Activated CD8-positive, alpha-beta memory T cell treated with anti-CD3 and anti-CD28 coated beads, Interleukin-2, amount 10 ng/mL, durations not matched to agents 7 days and 5 days (primary cell): ENCODE data around the gene TSG101. TPM values are rescaled to one million over a fixed set of nuclear protein-coding genes. Genes with fewer than 3 reads are reported as not detected.

Experiments
- ATAC-seq: fragments of 150-1000 bp; cut with Tn5 transposase; one replicate; pipeline ENCODE4 v1.10.0; 2021; ENCODE audit warnings: moderate library complexity
- CTCF ChIA-PET: fragments of 350-600 bp; sonication (Branson Sonifier 250); formaldehyde crosslinking; loops from one replicate; lab custom pipeline; 2021; ENCODE audit warnings: antibody characterized with exemption; lab: Charles Lee
- DNase-seq: peaks from one replicate; pipeline ENCODE4 v3.0.0-alpha.2; 2020
- H3K27ac Mint-ChIP-seq: one replicate; pipeline ENCODE4 v1.8.0; 2021; ENCODE audit warnings: mild to moderate bottlenecking, mixed read lengths
- H3K27me3 Mint-ChIP-seq: one replicate; pipeline ENCODE4 v1.8.0; 2021; ENCODE audit warnings: mixed read lengths
- H3K36me3 Mint-ChIP-seq: one replicate; pipeline ENCODE4 v1.8.0; 2021; ENCODE audit warnings: mild to moderate bottlenecking, mixed read lengths
- H3K4me1 Mint-ChIP-seq: one replicate; pipeline ENCODE4 v1.8.0; 2021; ENCODE audit warnings: mixed read lengths
- H3K4me3 Mint-ChIP-seq: one replicate; pipeline ENCODE4 v1.8.0; 2021; ENCODE audit warnings: mild to moderate bottlenecking, moderate library complexity, mixed read lengths
- H3K9me3 Mint-ChIP-seq: one replicate; pipeline ENCODE4 v1.8.0; 2022; ENCODE audit warnings: low read depth, mixed read lengths
- total RNA-seq, 2 experiments: library from RNA; stranded (reverse); gene quantifications; one replicate each; pipeline ENCODE4 v1.2.3, GENCODE V29; 2021

TSG101 gene
- total RNA-seq, 2 experiments from 2014 or later: 30.5 to 42.2 TPM

DNA sequence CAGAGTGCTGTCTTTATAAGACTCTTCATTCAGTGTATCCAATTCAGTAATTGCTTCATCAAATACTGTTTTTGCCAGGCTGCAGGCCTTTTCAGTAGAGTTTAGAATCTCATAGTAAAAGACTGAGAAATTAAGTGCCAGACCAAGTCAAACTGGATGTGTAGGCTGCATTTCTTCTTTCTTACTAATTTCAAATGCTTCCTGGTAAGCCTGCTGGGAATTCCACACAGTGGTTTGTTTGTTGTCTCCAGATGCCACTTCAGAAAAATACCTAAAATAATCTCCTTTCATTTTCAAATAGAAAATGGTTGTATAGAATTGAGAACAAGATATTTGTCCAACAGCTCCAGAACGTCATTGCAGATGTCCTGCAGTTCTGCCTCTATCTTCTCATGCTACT lies 36.4 kb downstream of the TSG101 start:
- DNase-seq: no peak
- Mint-ChIP-seq H3K27ac (no peak overlapping the region), H3K4me1 (no peaks in the 10 kb centered on the region), H3K36me3 (peaks cover 26% of the 10 kb centered on the region), H3K4me3 (no peak overlapping the region), H3K9me3 (no peaks in the 10 kb centered on the region), H3K27me3 (no peaks in the 10 kb centered on the region)
- CTCF ChIA-PET: no interaction called here
- ATAC-seq: no peak

DNA sequence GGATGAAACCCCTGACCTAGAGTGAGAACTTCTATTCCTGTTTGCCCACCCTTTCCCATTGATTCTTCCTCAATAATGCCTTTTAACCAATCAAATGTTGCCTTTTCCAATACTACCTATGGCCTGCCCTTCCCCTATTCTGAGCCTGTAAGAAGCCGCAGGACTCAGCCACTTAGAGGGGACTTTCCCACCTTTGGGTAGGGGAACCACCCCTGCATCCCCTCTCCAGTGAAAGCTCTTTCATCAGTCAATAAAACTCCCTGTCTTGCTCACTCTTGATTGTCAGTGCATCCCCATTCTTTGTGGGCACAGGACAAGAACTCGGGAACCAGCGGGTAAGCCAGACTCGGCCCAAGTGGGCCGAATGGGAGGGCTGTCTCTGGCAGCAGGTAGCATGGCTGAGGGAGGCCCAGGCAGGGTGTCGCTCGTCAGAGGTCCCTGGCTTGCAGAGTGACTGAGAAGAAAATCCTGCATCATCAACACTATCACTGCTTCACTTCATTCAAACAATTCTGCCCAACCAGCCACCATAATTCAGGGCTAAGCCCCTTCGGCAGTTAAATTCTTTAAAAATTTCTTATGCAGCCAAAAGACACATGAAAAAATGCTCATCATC lies 40.7 kb downstream of the TSG101 start:
- Mint-ChIP-seq H3K27me3 (no peaks in the 10 kb centered on the region), H3K4me3 (no peak overlapping the region), H3K4me1 (no peaks in the 10 kb centered on the region), H3K27ac (no peak overlapping the region), H3K9me3 (no peaks in the 10 kb centered on the region), H3K36me3 (peaks cover 47% of the 10 kb centered on the region)
- ATAC-seq: no peak
- no peak for DNase-seq
- CTCF ChIA-PET: no interaction called here

- peaks cover 53% of the 10 kb centered on the region for H3K36me3 Mint-ChIP-seq
- no peak overlapping the region for H3K27ac Mint-ChIP-seq
- H3K27me3 Mint-ChIP-seq: no peaks in the 10 kb centered on the region
- H3K4me3 Mint-ChIP-seq: no peak overlapping the region
- H3K9me3 Mint-ChIP-seq: no peaks in the 10 kb centered on the region
- CTCF ChIA-PET: interaction anchor here (0.6 to 0.7 kb wide), 3 partner anchors 235 to 373 kb away, joined by 3 to 4 read pairs (median 3); no protein-coding TSS in a partner anchor
- DNase-seq: no peak
- no peak for ATAC-seq
- no peaks in the 10 kb centered on the region for H3K4me1 Mint-ChIP-seq
These were observed 47.7 kb downstream of the TSG101 start for GRCh38 chr11:18479063-18479462.

GRCh38 chr11:18472587-18472986 lies 54.2 kb downstream of the TSG101 start:
- Mint-ChIP-seq H3K4me3 (no peak overlapping the region), H3K27ac (no peak overlapping the region), H3K4me1 (peaks cover 2% of the 10 kb centered on the region), H3K9me3 (no peaks in the 10 kb centered on the region), H3K27me3 (no peaks in the 10 kb centered on the region), H3K36me3 (peaks cover 8% of the 10 kb centered on the region)
- no peak for DNase-seq
- ATAC-seq: no peak
- CTCF ChIA-PET: no interaction called here

- Mint-ChIP-seq H3K4me3 (no peak overlapping the region), H3K36me3 (peaks cover 5% of the 10 kb centered on the region), H3K4me1 (peaks cover 2% of the 10 kb centered on the region), H3K27ac (no peak overlapping the region), H3K27me3 (no peaks in the 10 kb centered on the region), H3K9me3 (no peaks in the 10 kb centered on the region)
- DNase-seq: no peak
- ATAC-seq: peak; percentile 36
- CTCF ChIA-PET: no interaction called here
These were observed 54.7 kb downstream of the TSG101 start for GRCh38 chr11:18471995-18472394.

GRCh38 chr11:18468961-18469360 lies 57.8 kb downstream of the TSG101 start:
- H3K27ac Mint-ChIP-seq: no peak overlapping the region
- no peak for ATAC-seq
- no peaks in the 10 kb centered on the region for H3K27me3 Mint-ChIP-seq
- no peak overlapping the region for H3K4me3 Mint-ChIP-seq
- peaks cover 2% of the 10 kb centered on the region for H3K4me1 Mint-ChIP-seq
- CTCF ChIA-PET: no interaction called here
- no peak for DNase-seq
- no peaks in the 10 kb centered on the region for H3K9me3 Mint-ChIP-seq
- no peaks in the 10 kb centered on the region for H3K36me3 Mint-ChIP-seq

DNA sequence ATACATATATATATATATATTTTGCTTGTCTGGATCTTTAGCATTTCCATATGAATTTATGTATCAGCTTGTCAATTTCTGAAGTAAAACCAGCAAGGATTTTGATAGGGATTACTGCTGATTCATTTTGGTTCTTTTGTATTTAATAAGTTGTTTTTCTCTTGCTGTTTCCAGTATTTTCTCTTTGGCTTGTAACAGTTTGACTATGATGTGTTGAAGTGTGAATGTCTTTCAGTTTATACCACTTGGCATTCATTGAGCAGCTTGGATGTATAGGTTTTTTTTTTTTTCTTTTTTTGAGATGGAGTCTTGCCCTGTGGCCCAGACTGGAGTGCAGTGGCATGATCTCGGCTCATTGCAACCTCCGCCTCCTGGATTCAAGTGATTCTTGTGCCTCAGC lies 58.7 kb downstream of the TSG101 start:
- Mint-ChIP-seq H3K27me3 (no peaks in the 10 kb centered on the region), H3K9me3 (no peaks in the 10 kb centered on the region), H3K36me3 (no peaks in the 10 kb centered on the region), H3K4me1 (peaks cover 2% of the 10 kb centered on the region), H3K4me3 (no peak overlapping the region), H3K27ac (no peak overlapping the region)
- DNase-seq (no peak), ATAC-seq (no peak)
- CTCF ChIA-PET: no interaction called here

- H3K4me3 Mint-ChIP-seq: no peak overlapping the region
- no peaks in the 10 kb centered on the region for H3K9me3 Mint-ChIP-seq
- CTCF ChIA-PET: interaction anchor here (0.8 kb wide), 1 partner anchor 351 kb away, joined by 3 read pairs; no protein-coding TSS in a partner anchor
- no peak overlapping the region for H3K27ac Mint-ChIP-seq
- H3K27me3 Mint-ChIP-seq: no peaks in the 10 kb centered on the region
- DNase-seq (no peak), ATAC-seq (no peak)
- H3K4me1 Mint-ChIP-seq: peaks cover 2% of the 10 kb centered on the region
- no peaks in the 10 kb centered on the region for H3K36me3 Mint-ChIP-seq
These were observed 60.3 kb downstream of the TSG101 start for GRCh38 chr11:18466402-18466801.

DNA sequence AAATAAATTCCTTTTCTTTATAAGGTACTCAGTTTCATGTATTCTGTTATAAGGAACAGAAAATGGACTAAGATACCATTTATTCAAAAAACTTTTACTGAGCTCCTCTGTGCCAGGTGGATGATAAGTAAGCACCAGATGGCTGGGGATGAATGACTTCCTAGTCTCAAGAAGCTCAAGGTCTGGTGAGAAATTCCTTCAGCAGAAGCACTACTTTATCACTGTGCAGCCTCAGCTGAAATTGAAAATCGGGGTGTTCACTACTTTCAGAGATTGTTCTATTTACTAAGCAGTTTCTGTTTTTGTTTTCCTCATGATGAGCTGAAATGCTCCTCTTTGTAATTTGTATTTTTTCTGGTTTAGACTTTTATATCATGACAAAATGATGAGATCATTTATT lies 63.3 kb downstream of the TSG101 start:
- no peaks in the 10 kb centered on the region for H3K9me3 Mint-ChIP-seq
- CTCF ChIA-PET: no interaction called here
- no peak for ATAC-seq
- no peaks in the 10 kb centered on the region for H3K4me1 Mint-ChIP-seq
- no peaks in the 10 kb centered on the region for H3K27me3 Mint-ChIP-seq
- no peak for DNase-seq
- no peak overlapping the region for H3K27ac Mint-ChIP-seq
- no peak overlapping the region for H3K4me3 Mint-ChIP-seq
- no peaks in the 10 kb centered on the region for H3K36me3 Mint-ChIP-seq

DNA sequence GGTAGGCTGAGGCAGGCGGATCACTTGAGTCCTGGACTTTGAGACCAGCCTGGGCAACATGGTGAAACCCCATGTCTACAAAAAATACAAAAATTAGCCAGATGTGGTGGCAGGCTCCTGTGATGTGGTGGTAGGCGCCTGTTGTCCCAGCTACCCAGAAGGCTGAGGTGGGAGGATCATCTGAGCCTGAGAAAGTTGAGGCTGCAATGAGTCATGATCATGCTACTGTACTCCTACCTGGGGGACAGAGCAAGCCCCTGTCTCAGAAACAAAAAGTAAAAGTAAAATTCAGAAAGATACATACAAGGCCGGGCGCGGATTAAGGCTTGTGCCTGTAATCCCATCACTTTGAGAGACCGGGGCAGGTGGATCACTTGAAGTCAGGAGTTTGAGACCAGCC lies 64.8 kb downstream of the TSG101 start:
- Mint-ChIP-seq H3K4me3 (no peak overlapping the region), H3K27me3 (no peaks in the 10 kb centered on the region), H3K4me1 (no peaks in the 10 kb centered on the region), H3K9me3 (no peaks in the 10 kb centered on the region), H3K36me3 (no peaks in the 10 kb centered on the region), H3K27ac (no peak overlapping the region)
- ATAC-seq (no peak), DNase-seq (no peak)
- CTCF ChIA-PET: no interaction called here

GRCh38 chr11:18459634-18460033 lies 67.1 kb downstream of the TSG101 start:
- no peaks in the 10 kb centered on the region for H3K4me1 Mint-ChIP-seq
- ATAC-seq (no peak), DNase-seq (no peak)
- H3K27me3 Mint-ChIP-seq: no peaks in the 10 kb centered on the region
- CTCF ChIA-PET: no interaction called here
- no peak overlapping the region for H3K4me3 Mint-ChIP-seq
- no peaks in the 10 kb centered on the region for H3K9me3 Mint-ChIP-seq
- H3K27ac Mint-ChIP-seq: no peak overlapping the region
- H3K36me3 Mint-ChIP-seq: no peaks in the 10 kb centered on the region

DNA sequence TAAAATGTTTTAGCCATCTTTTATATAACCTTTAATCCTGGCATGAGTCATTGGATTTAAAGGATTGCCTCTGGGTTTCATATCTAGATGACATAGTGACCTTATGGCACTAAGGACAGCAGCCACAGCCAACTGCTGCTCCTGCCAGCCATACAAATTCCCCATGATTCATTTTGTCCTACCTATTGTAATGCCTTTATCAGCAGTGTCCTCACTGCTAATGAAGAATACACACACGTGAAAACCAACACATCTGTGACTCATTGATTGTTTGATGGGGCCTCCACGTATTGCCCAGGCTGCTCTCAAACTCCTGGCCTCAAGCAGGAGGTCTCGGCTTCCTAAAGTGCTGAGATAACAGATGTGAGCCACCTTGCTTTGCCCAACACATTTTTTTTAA lies 69.3 kb downstream of the TSG101 start:
- no peak for DNase-seq
- Mint-ChIP-seq H3K36me3 (no peaks in the 10 kb centered on the region), H3K9me3 (no peaks in the 10 kb centered on the region), H3K27me3 (no peaks in the 10 kb centered on the region), H3K4me3 (no peak overlapping the region), H3K27ac (no peak overlapping the region), H3K4me1 (peaks cover 6% of the 10 kb centered on the region)
- no peak for ATAC-seq
- CTCF ChIA-PET: no interaction called here

DNA sequence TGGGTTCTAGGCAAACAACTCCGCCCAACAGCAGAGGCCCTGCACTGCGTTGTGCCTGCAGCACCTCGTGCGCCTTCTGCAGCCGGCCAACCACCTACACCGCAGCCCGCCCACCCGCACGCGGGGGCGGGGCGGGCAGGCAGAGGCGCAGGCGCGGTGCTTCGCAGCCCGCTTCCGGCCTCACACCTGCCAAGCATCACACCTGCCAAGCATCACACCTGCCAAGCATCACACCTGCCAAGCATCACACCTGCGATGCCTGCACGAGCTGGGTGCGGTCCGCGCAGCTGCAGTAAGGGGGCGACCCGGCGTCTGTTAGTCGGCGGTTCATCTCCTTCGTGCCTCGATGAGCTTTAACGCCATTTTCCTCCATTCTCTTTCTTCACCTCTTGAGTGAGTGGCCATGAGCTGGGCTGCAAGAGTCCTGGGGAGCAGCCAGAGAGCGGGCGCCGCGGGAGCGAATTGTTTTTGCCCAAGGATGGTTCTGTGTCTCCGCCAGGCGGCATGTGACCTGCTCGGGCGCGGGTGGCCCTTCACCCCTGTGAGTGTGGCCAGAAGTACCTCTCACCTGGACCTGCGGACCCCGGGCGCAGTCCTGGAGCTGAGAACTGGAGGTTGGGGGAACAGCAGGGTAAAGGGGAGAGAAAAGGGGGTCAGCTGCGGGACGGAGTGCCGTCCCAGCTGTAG lies 70.9 kb downstream of the TSG101 start, which contains the start of gene LDHAL6A:
TSS of gene LDHAL6A (plus strand) at position 171 of the 687 bp plus-strand sequence. CDS start 825 bp downstream, outside the sequence.
- peaks cover under 1% of the 10 kb centered on the region for H3K27me3 Mint-ChIP-seq
- H3K9me3 Mint-ChIP-seq: no peaks in the 10 kb centered on the region
- ATAC-seq: peak; percentile 42
- H3K4me1 Mint-ChIP-seq: peaks cover 6% of the 10 kb centered on the region
- H3K4me3 Mint-ChIP-seq: no peak within 1 kb of the TSS
- H3K27ac Mint-ChIP-seq: no peak within 1 kb of the TSS
- no peaks in the 10 kb centered on the region for H3K36me3 Mint-ChIP-seq
- no peak for DNase-seq
- CTCF ChIA-PET: interaction anchor here (1.1 kb wide), 1 partner anchor 12 kb away, joined by 5 read pairs; no protein-coding TSS in a partner anchor

DNA sequence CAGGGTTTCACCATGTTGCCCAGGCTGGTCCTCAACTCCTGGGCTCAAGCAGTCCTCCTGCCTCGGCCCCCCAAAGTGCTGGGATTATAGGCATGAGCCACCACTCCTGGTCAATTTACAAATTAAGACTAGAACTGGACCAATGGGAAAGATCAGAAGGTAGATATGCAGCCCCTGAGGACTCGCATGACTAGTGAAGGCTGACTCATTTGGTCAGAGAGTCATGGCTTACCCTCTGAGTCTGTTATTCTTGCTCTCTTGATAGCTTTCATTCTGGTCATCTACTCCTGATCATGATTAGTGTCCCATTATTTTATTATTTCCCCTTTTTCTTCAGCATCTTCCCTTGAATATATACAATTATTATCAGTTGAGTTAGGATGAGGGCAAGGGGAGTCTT lies 73.8 kb downstream of the TSG101 start:
- no peak overlapping the region for H3K27ac Mint-ChIP-seq
- CTCF ChIA-PET: interaction anchor here (0.7 to 1.0 kb wide), 3 partner anchors 9 to 209 kb away, joined by 3 read pairs; no protein-coding TSS in a partner anchor
- H3K4me3 Mint-ChIP-seq: no peak overlapping the region
- no peaks in the 10 kb centered on the region for H3K9me3 Mint-ChIP-seq
- no peak for DNase-seq
- no peaks in the 10 kb centered on the region for H3K36me3 Mint-ChIP-seq
- peaks cover 6% of the 10 kb centered on the region for H3K27me3 Mint-ChIP-seq
- H3K4me1 Mint-ChIP-seq: peaks cover 6% of the 10 kb centered on the region
- ATAC-seq: no peak
